ENCODE results near the gene MPRIP.

The MPRIP gene

DNA sequence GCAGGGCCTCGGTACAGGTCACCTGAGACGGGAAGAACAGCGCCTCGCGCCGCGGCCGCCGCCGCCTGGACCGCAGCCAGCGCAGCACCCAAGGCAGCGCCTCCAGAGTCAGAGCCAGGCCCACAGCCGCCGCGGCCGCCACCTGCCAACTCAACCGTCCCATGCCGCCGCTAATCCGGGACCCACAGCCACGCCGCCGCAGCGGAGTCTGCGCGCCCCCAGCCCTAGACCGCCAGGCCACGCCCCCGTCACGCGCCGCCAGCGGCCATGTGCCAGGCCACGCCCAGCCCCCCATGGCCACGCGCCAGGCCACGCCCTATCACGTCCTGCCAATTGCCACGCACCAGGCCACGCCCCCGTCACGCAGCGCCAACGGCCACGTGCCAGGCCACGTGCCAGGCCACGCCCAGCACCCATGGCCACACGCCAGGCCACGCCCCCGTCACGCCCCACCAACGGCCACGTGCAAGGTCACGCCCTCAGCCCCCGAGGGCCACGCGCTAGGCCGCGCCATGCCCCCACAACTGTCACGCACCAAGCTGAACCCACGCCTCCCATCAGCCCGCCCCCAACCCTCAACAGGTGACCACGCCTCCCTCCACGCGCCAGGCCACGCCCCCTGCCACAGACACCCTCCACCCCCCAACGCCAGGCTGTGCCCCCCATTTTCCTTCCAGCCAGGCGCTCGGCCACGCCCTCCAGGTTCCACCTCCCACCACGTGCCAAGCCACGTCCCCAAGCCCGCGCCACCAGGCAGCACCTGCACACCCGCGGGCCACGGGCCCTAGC, 164.1 kb downstream of the MPRIP start, which contains the start of gene PLD6:
TSS of gene PLD6 (minus strand) at position 210 of the 789 bp plus-strand sequence. CDS start at position 163, 47 bp downstream.
- no peak within 1 kb of the TSS for H3K4me3 ChIP-seq (ENCODE audit: low read depth, low read length)
- no peaks in the 10 kb centered on the region for H3K36me3 ChIP-seq (ENCODE audit: control insufficient read depth, insufficient read depth, low read length)
- H3K9ac ChIP-seq (ENCODE audit: low read depth, low read length): no peak within 1 kb of the TSS
- H3K27me3 ChIP-seq (ENCODE audit: control insufficient read depth, insufficient read depth, low read length): no peaks in the 10 kb centered on the region
- H3K4me1 ChIP-seq (ENCODE audit: control insufficient read depth, insufficient read depth, low read length): no peaks in the 10 kb centered on the region
- H3K9me3 ChIP-seq (ENCODE audit: control insufficient read depth, insufficient read depth, low read length): no peaks in the 10 kb centered on the region
- H3K27ac ChIP-seq (ENCODE audit: low read depth, low read length): no peak within 1 kb of the TSS

DNA sequence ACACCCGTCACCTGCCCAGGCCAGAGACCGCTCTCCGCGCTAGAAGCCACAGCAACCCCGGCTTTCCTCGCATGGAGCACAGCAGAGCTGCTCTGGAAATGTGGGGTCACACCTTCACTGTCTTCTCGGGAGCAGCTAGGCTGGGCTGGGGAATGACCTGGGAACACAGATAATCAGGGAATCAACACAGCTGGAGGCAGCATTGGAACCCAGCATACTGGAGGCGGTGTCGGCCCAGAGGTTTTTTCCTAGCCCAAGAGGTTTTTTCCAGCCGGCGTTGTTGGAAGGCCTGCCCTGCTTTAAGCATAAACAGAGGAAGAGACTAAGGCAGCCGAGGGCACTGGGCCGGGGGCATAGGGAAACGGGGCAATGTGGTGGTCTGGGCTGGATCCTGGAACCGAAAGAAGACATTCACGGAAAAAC, 164.7 kb downstream of the MPRIP start:
- no peaks in the 10 kb centered on the region for H3K9me3 ChIP-seq (ENCODE audit: control insufficient read depth, insufficient read depth, low read length)
- H3K27ac ChIP-seq (ENCODE audit: low read depth, low read length): no peak overlapping the region
- no peaks in the 10 kb centered on the region for H3K27me3 ChIP-seq (ENCODE audit: control insufficient read depth, insufficient read depth, low read length)
- H3K4me1 ChIP-seq (ENCODE audit: control insufficient read depth, insufficient read depth, low read length): no peaks in the 10 kb centered on the region
- H3K4me3 ChIP-seq (ENCODE audit: low read depth, low read length): no peak overlapping the region
- no peaks in the 10 kb centered on the region; the same call in 1 of the 2 replicates for H3K36me3 ChIP-seq (ENCODE audit: control insufficient read depth, insufficient read depth, low read length)
- no peak overlapping the region for H3K9ac ChIP-seq (ENCODE audit: low read depth, low read length)

DNA sequence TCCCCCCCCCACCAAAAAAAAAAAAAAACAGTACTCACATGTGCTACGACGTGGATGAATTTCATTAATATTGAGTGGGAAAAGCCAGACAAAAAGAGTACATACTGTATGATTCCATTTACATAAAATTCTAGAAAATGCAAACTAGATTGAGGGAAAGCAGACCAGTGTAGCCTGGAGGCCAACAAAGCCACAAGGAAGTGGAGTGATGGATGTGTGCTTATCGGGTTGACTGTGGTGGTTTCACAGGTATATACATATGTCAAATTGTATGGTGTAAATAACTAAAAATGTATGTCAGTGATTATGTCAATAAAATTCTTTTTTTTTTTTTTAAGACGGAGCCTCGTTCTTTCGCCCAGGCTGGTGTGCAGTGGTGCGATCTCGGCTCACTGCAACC, 165.7 kb downstream of the MPRIP start:
- Histone ChIP-seq H3K4me1 (ENCODE audit: control insufficient read depth, insufficient read depth, low read length) (no peaks in the 10 kb centered on the region), H3K27ac (ENCODE audit: low read depth, low read length) (no peak overlapping the region), H3K36me3 (ENCODE audit: control insufficient read depth, insufficient read depth, low read length) (peaks cover 4% of the 10 kb centered on the region), H3K4me3 (ENCODE audit: low read depth, low read length) (no peak overlapping the region), H3K9ac (ENCODE audit: low read depth, low read length) (no peak overlapping the region), H3K9me3 (ENCODE audit: control insufficient read depth, insufficient read depth, low read length) (no peaks in the 10 kb centered on the region), H3K27me3 (ENCODE audit: control insufficient read depth, insufficient read depth, low read length) (no peaks in the 10 kb centered on the region)

DNA sequence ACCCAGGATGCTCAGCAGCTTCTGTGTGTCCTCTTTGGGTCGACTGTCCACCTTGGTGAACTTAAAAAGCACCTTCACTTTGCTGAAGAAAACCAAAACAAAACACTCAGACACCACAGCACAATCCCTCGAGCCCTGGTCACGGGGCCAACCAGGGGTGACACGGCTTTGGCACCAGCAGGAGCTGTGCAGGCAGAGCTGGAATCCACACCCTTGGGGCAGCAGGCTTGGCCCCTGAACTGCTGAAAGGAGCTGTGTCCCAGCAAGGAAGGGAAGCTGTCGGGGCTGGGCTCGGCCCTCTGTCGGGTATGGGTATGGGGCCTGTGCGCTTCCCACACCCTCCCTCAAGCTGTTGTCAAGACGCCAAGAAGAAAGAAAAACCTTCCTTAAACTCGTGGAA, 171.5 kb downstream of the MPRIP start:
- Histone ChIP-seq H3K4me3 (ENCODE audit: low read depth, low read length) (no peak overlapping the region), H3K9ac (ENCODE audit: low read depth, low read length) (no peak overlapping the region), H3K4me1 (ENCODE audit: control insufficient read depth, insufficient read depth, low read length) (no peaks in the 10 kb centered on the region), H3K27ac (ENCODE audit: low read depth, low read length) (no peak overlapping the region), H3K36me3 (ENCODE audit: control insufficient read depth, insufficient read depth, low read length) (peaks cover 58% of the 10 kb centered on the region), H3K27me3 (ENCODE audit: control insufficient read depth, insufficient read depth, low read length) (no peaks in the 10 kb centered on the region), H3K9me3 (ENCODE audit: control insufficient read depth, insufficient read depth, low read length) (no peaks in the 10 kb centered on the region)

DNA sequence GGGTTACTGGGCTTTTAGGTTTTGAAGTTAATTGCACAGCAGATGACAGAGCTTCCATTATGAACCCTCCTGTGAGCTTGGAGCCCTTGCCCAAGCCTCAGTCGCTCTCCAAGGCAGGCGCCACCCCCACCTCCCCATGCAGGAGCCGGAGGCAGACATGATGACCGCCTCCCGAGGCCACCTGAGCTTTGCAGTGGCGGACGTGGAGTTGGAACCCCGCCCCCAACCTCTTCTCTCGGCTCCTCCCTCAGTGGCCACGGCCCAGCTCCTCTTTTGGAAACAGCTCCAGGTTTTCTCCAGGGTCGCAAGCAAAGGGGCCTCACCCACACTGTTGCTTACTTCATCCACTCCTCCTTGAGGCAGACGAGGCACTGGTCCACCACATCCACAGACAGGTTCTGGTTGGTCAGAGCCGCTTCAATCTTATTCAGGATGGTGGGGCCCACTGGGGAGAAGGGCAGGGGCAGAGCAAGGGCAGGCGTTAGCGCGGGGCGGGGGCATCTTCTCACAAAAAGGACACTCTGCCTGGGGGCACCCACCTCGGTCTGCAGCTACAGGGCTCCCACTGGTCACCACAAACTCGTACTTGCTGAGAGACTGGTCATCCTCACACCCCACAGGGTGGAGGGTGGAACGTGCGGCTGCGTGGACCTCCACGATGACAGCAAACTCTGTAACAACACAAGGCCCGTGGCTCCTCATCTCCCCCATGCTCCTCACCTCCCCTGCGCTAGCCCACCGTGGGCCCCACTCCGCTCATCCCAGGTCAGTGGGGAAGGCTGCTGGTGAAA, 172.6 kb downstream of the MPRIP start:
- no peak overlapping the region for H3K9ac ChIP-seq (ENCODE audit: low read depth, low read length)
- no peak overlapping the region for H3K4me3 ChIP-seq (ENCODE audit: low read depth, low read length)
- H3K27me3 ChIP-seq (ENCODE audit: control insufficient read depth, insufficient read depth, low read length): no peaks in the 10 kb centered on the region
- no peaks in the 10 kb centered on the region for H3K9me3 ChIP-seq (ENCODE audit: control insufficient read depth, insufficient read depth, low read length)
- no peaks in the 10 kb centered on the region for H3K4me1 ChIP-seq (ENCODE audit: control insufficient read depth, insufficient read depth, low read length)
- H3K27ac ChIP-seq (ENCODE audit: low read depth, low read length): no peak overlapping the region
- H3K36me3 ChIP-seq (ENCODE audit: control insufficient read depth, insufficient read depth, low read length): peaks cover 65% of the 10 kb centered on the region

DNA sequence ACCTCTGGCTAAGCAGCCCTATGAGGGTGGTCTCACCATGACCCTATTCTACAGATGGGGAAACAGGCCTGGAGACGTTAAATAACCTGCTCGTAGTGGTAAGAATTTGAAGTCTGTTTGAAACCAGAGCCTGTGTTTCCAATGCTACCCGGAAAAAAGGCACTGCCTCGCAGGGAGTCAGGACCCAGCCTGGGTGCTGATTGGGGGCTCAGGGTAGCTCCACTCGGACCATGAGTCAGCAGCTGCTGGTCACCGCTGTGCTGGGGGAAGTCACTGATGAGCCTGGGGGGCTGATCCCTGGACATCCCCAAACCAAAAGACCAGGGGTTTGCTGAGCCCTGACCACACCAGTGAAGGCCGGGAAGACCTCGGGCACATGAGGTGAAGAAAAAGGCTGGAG, 173.3 kb downstream of the MPRIP start:
- no peak overlapping the region for H3K9ac ChIP-seq (ENCODE audit: low read depth, low read length)
- no peaks in the 10 kb centered on the region for H3K4me1 ChIP-seq (ENCODE audit: control insufficient read depth, insufficient read depth, low read length)
- H3K9me3 ChIP-seq (ENCODE audit: control insufficient read depth, insufficient read depth, low read length): no peaks in the 10 kb centered on the region
- H3K36me3 ChIP-seq (ENCODE audit: control insufficient read depth, insufficient read depth, low read length): peaks cover 72% of the 10 kb centered on the region
- H3K27ac ChIP-seq (ENCODE audit: low read depth, low read length): no peak overlapping the region
- H3K4me3 ChIP-seq (ENCODE audit: low read depth, low read length): no peak overlapping the region
- H3K27me3 ChIP-seq (ENCODE audit: control insufficient read depth, insufficient read depth, low read length): no peaks in the 10 kb centered on the region

DNA sequence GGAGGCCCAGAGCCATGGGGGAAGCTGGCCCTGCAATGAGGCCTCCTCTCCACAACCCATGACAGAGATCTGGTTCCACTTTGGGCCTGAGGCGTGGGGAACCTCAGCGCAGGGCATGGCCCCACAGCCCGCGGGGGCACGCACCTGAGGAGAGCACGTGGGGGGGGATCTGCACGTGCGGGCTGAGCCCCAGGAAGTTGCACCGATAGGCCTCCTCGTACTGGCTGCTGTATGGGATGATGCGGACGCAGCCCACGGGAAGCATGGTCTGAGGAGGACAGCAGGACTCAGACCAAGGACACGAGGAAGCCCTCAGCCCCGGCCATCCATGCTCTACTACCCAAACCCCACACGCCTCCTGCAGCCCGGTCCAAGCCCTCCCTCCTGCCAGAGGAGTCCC, 174.0 kb downstream of the MPRIP start:
- Histone ChIP-seq H3K27me3 (ENCODE audit: control insufficient read depth, insufficient read depth, low read length) (no peaks in the 10 kb centered on the region), H3K4me3 (ENCODE audit: low read depth, low read length) (no peak overlapping the region), H3K36me3 (ENCODE audit: control insufficient read depth, insufficient read depth, low read length) (peaks cover 79% of the 10 kb centered on the region), H3K27ac (ENCODE audit: low read depth, low read length) (no peak overlapping the region), H3K9ac (ENCODE audit: low read depth, low read length) (no peak overlapping the region), H3K9me3 (ENCODE audit: control insufficient read depth, insufficient read depth, low read length) (no peaks in the 10 kb centered on the region), H3K4me1 (ENCODE audit: control insufficient read depth, insufficient read depth, low read length) (no peaks in the 10 kb centered on the region)

DNA sequence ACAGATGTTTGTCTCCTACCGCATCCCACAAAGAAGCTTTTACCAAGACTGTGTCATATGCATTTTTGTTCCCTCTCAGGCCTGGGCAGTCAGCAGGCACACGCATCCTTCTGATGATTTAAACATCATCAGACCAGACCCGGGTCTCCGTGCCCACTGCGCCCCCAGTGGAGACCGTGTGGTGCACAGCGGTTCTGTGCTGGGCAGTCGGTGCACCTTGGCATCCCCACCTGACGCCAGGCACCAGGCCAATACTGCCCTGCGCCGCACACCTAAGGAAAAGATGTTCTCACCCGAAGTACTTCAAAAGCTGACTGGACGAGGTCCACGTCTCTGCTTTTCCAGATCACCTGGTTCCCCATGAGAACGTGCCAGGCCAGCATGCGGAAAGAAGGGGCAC, 174.5 kb downstream of the MPRIP start:
- Histone ChIP-seq H3K4me1 (ENCODE audit: control insufficient read depth, insufficient read depth, low read length) (no peaks in the 10 kb centered on the region), H3K4me3 (ENCODE audit: low read depth, low read length) (no peak overlapping the region), H3K36me3 (ENCODE audit: control insufficient read depth, insufficient read depth, low read length) (peaks cover 84% of the 10 kb centered on the region), H3K9me3 (ENCODE audit: control insufficient read depth, insufficient read depth, low read length) (no peaks in the 10 kb centered on the region), H3K27ac (ENCODE audit: low read depth, low read length) (no peak overlapping the region), H3K27me3 (ENCODE audit: control insufficient read depth, insufficient read depth, low read length) (no peaks in the 10 kb centered on the region), H3K9ac (ENCODE audit: low read depth, low read length) (no peak overlapping the region)

DNA sequence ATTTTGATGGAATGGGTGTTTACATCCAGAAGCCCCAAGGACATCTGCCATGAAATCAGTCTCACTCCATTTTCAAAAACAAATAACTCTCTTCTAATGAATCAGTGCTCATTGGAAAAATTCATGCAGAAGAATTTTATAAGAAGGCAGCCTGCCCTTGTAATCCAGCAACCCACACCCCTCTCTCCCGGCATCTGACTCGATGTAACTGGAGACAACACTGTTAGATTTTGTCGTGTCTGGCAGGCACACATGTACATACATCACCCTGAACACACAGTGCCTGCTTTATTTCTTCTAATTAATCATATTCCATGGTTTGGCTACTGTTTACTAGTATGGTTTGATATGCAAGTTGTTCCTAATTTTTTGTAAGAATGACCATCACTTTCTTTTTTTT, 175.7 kb downstream of the MPRIP start:
- Histone ChIP-seq H3K27ac (ENCODE audit: low read depth, low read length) (no peak overlapping the region), H3K4me3 (ENCODE audit: low read depth, low read length) (no peak overlapping the region), H3K36me3 (ENCODE audit: control insufficient read depth, insufficient read depth, low read length) (peaks cover 92% of the 10 kb centered on the region), H3K9me3 (ENCODE audit: control insufficient read depth, insufficient read depth, low read length) (no peaks in the 10 kb centered on the region), H3K27me3 (ENCODE audit: control insufficient read depth, insufficient read depth, low read length) (no peaks in the 10 kb centered on the region), H3K4me1 (ENCODE audit: control insufficient read depth, insufficient read depth, low read length) (no peaks in the 10 kb centered on the region), H3K9ac (ENCODE audit: low read depth, low read length) (no peak overlapping the region)

DNA sequence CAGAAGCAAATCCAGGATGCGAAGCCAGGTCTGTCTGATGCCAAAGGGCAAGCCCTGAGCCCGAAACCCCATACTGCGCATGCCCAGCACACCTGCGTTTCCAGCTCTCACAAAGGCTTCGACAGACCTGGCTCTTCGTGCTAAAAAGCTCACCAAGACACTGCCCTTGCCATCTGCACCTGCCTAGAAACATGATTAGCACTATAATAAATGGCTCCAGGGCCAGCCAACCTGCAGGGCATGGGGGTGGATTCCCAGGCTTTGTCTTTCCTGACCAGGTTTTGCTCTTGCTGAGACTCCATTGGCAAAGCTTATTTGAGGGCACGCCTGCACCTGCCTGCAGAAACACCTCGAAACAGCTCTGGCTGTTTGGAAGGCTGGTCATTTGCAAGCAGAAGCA, 178.3 kb downstream of the MPRIP start:
- H3K36me3 ChIP-seq (ENCODE audit: control insufficient read depth, insufficient read depth, low read length): peaks cover 95% of the 10 kb centered on the region

DNA sequence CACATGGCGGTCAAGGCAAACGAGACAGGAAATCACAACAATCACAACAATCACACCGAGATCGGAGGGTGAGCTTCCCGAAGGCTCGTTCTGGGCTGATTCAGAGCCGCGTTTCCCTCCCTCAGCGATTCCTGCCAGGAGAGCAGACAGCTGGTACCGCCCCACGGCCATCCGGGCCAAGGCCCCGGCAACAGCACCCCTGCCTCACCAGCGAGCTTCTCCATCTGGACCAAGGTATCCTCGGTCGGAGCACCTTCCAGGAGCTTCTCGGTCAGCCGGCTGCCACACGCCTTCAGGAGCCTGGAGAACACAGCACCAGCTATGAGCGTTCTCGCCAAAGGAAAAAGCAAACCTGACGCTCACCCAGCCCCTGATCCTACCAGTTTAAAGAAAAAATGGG, 179.1 kb downstream of the MPRIP start:
- Histone ChIP-seq H3K9ac (ENCODE audit: low read depth, low read length) (no peak overlapping the region), H3K36me3 (ENCODE audit: control insufficient read depth, insufficient read depth, low read length) (peaks cover 95% of the 10 kb centered on the region), H3K9me3 (ENCODE audit: control insufficient read depth, insufficient read depth, low read length) (no peaks in the 10 kb centered on the region), H3K4me1 (ENCODE audit: control insufficient read depth, insufficient read depth, low read length) (no peaks in the 10 kb centered on the region), H3K4me3 (ENCODE audit: low read depth, low read length) (no peak overlapping the region), H3K27ac (ENCODE audit: low read depth, low read length) (no peak overlapping the region), H3K27me3 (ENCODE audit: control insufficient read depth, insufficient read depth, low read length) (no peaks in the 10 kb centered on the region)

More for the DNA sequence above, 178.3 kb downstream of the MPRIP start:
- Histone ChIP-seq H3K9ac (ENCODE audit: low read depth, low read length) (no peak overlapping the region), H3K27me3 (ENCODE audit: control insufficient read depth, insufficient read depth, low read length) (no peaks in the 10 kb centered on the region), H3K9me3 (ENCODE audit: control insufficient read depth, insufficient read depth, low read length) (no peaks in the 10 kb centered on the region), H3K4me1 (ENCODE audit: control insufficient read depth, insufficient read depth, low read length) (no peaks in the 10 kb centered on the region), H3K27ac (ENCODE audit: low read depth, low read length) (no peak overlapping the region), H3K4me3 (ENCODE audit: low read depth, low read length) (no peak overlapping the region)
